Stimulated activated CD4-positive, alpha-beta T cell treated with anti-CD3 and anti-CD28 coated beads, Interleukin-2, amount 100 ng/mL, for 24 hours (primary cell): ENCODE results near the gene RUVBL1.

Source experiments
- DNase-seq, 2 donors: peaks; one replicate each; pipeline ENCODE4 v3.0.0-alpha.2; 2020

RUVBL1 gene

GRCh38 chr3:128064962-128065361, 58.6 kb downstream of the RUVBL1 start:
- DNase-seq = no peak

GRCh38 chr3:128063865-128064264, 59.7 kb downstream of the RUVBL1 start:
- DNase-seq = no peak

- DNase-seq = no peak
Observed at GRCh38 chr3:128062033-128062745, 61.4 kb downstream of the RUVBL1 start.

GRCh38 chr3:128060473-128061381, 62.9 kb downstream of the RUVBL1 start:
- no peak for DNase-seq

GRCh38 chr3:128056258-128056657, 67.4 kb downstream of the RUVBL1 start:
- DNase-seq = no peak

GRCh38 chr3:128054367-128054766, 69.2 kb downstream of the RUVBL1 start:
- no peak for DNase-seq

GRCh38 chr3:128053614-128054013, 70.0 kb downstream of the RUVBL1 start:
- no peak for DNase-seq

GRCh38 chr3:128052595-128053351, 70.8 kb downstream of the RUVBL1 start:
- DNase-seq = no peak

GRCh38 chr3:128051837-128052594, 71.6 kb downstream of the RUVBL1 start, which contains the start of gene SEC61A1:
Gene SEC61A1 (plus strand): TSS chr3:128052437. CDS start chr3:128052553, 116 bp downstream.
- peak; percentile 96 for DNase-seq

- DNase-seq = no peak
Observed at GRCh38 chr3:128051459-128051836, 72.2 kb downstream of the RUVBL1 start.

- DNase-seq = no peak
Observed at GRCh38 chr3:128050597-128050996, 73.0 kb downstream of the RUVBL1 start.

- DNase-seq = no peak
Observed at GRCh38 chr3:128041344-128041743, 82.3 kb downstream of the RUVBL1 start.

GRCh38 chr3:128040660-128041059, 83.0 kb downstream of the RUVBL1 start:
- DNase-seq = no peak

GRCh38 chr3:128040041-128040440, 83.6 kb downstream of the RUVBL1 start:
- DNase-seq = no peak

- DNase-seq = no peak
Observed at GRCh38 chr3:128036119-128036518, 87.5 kb downstream of the RUVBL1 start.

GRCh38 chr3:128033102-128033501, 90.5 kb downstream of the RUVBL1 start:
- no peak for DNase-seq
